Progenitor cell of endocrine pancreas (in vitro differentiated cells): ENCODE results near the gene GDPD5. TPM values are rescaled to one million over a fixed set of nuclear protein-coding genes. Genes with fewer than 3 reads are reported as not detected.

Experiments
- DNase-seq: peaks from one replicate; pipeline ENCODE4 v3.0.0; 2021; ENCODE audit warnings: low spot score; ENCODE audit not compliant: unreplicated experiment
- H3K27ac Mint-ChIP-seq: 2 replicates; pipeline ENCODE4 v1.8.0; 2021; ENCODE audit warnings: mild to moderate bottlenecking, moderate library complexity, mixed read lengths
- H3K27me3 Mint-ChIP-seq: 2 replicates; pipeline ENCODE4 v1.8.0; 2021; ENCODE audit warnings: mixed read lengths
- H3K36me3 Mint-ChIP-seq: 2 replicates; pipeline ENCODE4 v1.8.0; 2022; ENCODE audit warnings: mixed read lengths; ENCODE audit not compliant: insufficient read depth
- H3K4me1 Mint-ChIP-seq: 2 replicates; pipeline ENCODE4 v1.8.0; 2021; ENCODE audit warnings: low read depth, mixed read lengths
- H3K4me3 Mint-ChIP-seq: 2 replicates; pipeline ENCODE4 v1.8.0; 2021; ENCODE audit warnings: low read depth, mild to moderate bottlenecking, moderate library complexity, mixed read lengths
- H3K9me3 Mint-ChIP-seq: 2 replicates; pipeline ENCODE4 v1.8.0; 2021; ENCODE audit warnings: low read depth, mixed read lengths
- CTCF ChIP-seq: fragments of 200-600 bp; sonication (generic); IDR thresholded peaks from one replicate; pipeline ENCODE4 v1.5.0; 2021; ENCODE audit warnings: antibody characterized with exemption, mild to moderate bottlenecking; ENCODE audit not compliant: unreplicated experiment
- total RNA-seq: library from RNA; stranded (reverse); gene quantifications from 2 replicates; pipeline ENCODE4 v1.2.1, GENCODE V29; 2021

The GDPD5 gene
- total RNA-seq, 1 donor from 2014 or later = 32.4 TPM

- Mint-ChIP-seq H3K36me3 (no peaks in the 10 kb centered on the region), H3K27ac (no peak overlapping the region), H3K4me1 (no peaks in the 10 kb centered on the region), H3K4me3 (no peak overlapping the region), H3K27me3 (no peaks in the 10 kb centered on the region), H3K9me3 (no peaks in the 10 kb centered on the region)
- TF ChIP-seq CTCF = no peak
- no peak for DNase-seq
Measured at GRCh38 chr11:75493626-75494025, 32.1 kb downstream of the GDPD5 start.

- no peak overlapping the region for H3K27ac Mint-ChIP-seq
- H3K27me3 Mint-ChIP-seq = no peaks in the 10 kb centered on the region
- no peak overlapping the region for H3K4me3 Mint-ChIP-seq
- H3K4me1 Mint-ChIP-seq = no peaks in the 10 kb centered on the region
- H3K36me3 Mint-ChIP-seq = no peaks in the 10 kb centered on the region
- no peak for TF ChIP-seq CTCF
- DNase-seq = no peak
- H3K9me3 Mint-ChIP-seq = no peaks in the 10 kb centered on the region
Measured at GRCh38 chr11:75492181-75492820, 33.4 kb downstream of the GDPD5 start.

- TF ChIP-seq CTCF = no peak
- Mint-ChIP-seq H3K36me3 (no peaks in the 10 kb centered on the region), H3K27ac (no peak overlapping the region), H3K27me3 (no peaks in the 10 kb centered on the region), H3K9me3 (no peaks in the 10 kb centered on the region), H3K4me3 (no peak overlapping the region), H3K4me1 (no peaks in the 10 kb centered on the region)
- no peak for DNase-seq
Measured at GRCh38 chr11:75491465-75491864, 34.3 kb downstream of the GDPD5 start.

- TF ChIP-seq CTCF = no peak
- Mint-ChIP-seq H3K36me3 (no peaks in the 10 kb centered on the region), H3K27me3 (no peaks in the 10 kb centered on the region), H3K9me3 (no peaks in the 10 kb centered on the region), H3K4me1 (no peaks in the 10 kb centered on the region), H3K27ac (peak overlapping the region; percentile 69), H3K4me3 (no peak overlapping the region)
- no peak for DNase-seq
Measured at GRCh38 chr11:75490221-75491181, 35.2 kb downstream of the GDPD5 start.

GRCh38 chr11:75487365-75487764, 38.4 kb downstream of the GDPD5 start:
- no peak for DNase-seq
- no peaks in the 10 kb centered on the region for H3K9me3 Mint-ChIP-seq
- no peak overlapping the region for H3K4me3 Mint-ChIP-seq
- H3K27ac Mint-ChIP-seq = no peak overlapping the region
- TF ChIP-seq CTCF = no peak
- H3K36me3 Mint-ChIP-seq = no peaks in the 10 kb centered on the region
- no peaks in the 10 kb centered on the region for H3K27me3 Mint-ChIP-seq
- H3K4me1 Mint-ChIP-seq = no peaks in the 10 kb centered on the region
